ENCODE results near the gene MACF1. TPM values are rescaled to one million over a fixed set of nuclear protein-coding genes. Genes with fewer than 3 reads are reported as not detected.
"Not testable (repeated sequence)": the region's sequence is repeated elsewhere in the genome, so short reads cannot be mapped to it uniquely, and the experiment has no call there.

MACF1 gene
- total RNA-seq, 2 donors from 2014 or later: 434 to 605 TPM

- H3K27ac Mint-ChIP-seq: no peak overlapping the region
- H3K4me1 Mint-ChIP-seq: no peaks in the 10 kb centered on the region
- no peaks in the 10 kb centered on the region for H3K9me3 Mint-ChIP-seq
- no peak overlapping the region for H3K4me3 Mint-ChIP-seq
- ATAC-seq (replicated peaks): no peak
- H3K27me3 Mint-ChIP-seq: no peaks in the 10 kb centered on the region
- H3K36me3 Mint-ChIP-seq (ENCODE audit: low read depth): no peaks in the 10 kb centered on the region
These were observed 295.2 kb downstream of the MACF1 start for GRCh38 chr1:39499668-39500067.

GRCh38 chr1:39500862-39501389 is 296.4 kb downstream of the MACF1 start:
- Mint-ChIP-seq H3K9me3 (no peaks in the 10 kb centered on the region), H3K4me3 (no peak overlapping the region), H3K36me3 (ENCODE audit: low read depth) (no peaks in the 10 kb centered on the region), H3K27ac (no peak overlapping the region), H3K27me3 (no peaks in the 10 kb centered on the region), H3K4me1 (no peaks in the 10 kb centered on the region)
- ATAC-seq (replicated peaks): no peak

- Mint-ChIP-seq H3K4me3 (no peak overlapping the region), H3K9me3 (no peaks in the 10 kb centered on the region), H3K27me3 (no peaks in the 10 kb centered on the region), H3K27ac (no peak overlapping the region), H3K4me1 (no peaks in the 10 kb centered on the region), H3K36me3 (ENCODE audit: low read depth) (no peaks in the 10 kb centered on the region)
- no peak for ATAC-seq (replicated peaks)
These were observed 297.2 kb downstream of the MACF1 start for GRCh38 chr1:39501666-39502065.

- H3K4me1 Mint-ChIP-seq; H3K36me3 Mint-ChIP-seq (ENCODE audit: low read depth); H3K27me3 Mint-ChIP-seq; H3K4me3 Mint-ChIP-seq; H3K9me3 Mint-ChIP-seq; H3K27ac Mint-ChIP-seq; ATAC-seq (replicated peaks): not testable (repeated sequence)
These were observed 299.9 kb downstream of the MACF1 start for GRCh38 chr1:39504436-39504835.

GRCh38 chr1:39505289-39505688 is 300.8 kb downstream of the MACF1 start:
- ATAC-seq (replicated peaks): no peak
- Mint-ChIP-seq H3K9me3 (no peaks in the 10 kb centered on the region), H3K27ac (no peak overlapping the region), H3K4me1 (peaks cover 5% of the 10 kb centered on the region), H3K27me3 (no peaks in the 10 kb centered on the region), H3K4me3 (no peak overlapping the region), H3K36me3 (ENCODE audit: low read depth) (no peaks in the 10 kb centered on the region)

GRCh38 chr1:39507230-39507928 is 302.9 kb downstream of the MACF1 start:
- no peaks in the 10 kb centered on the region for H3K36me3 Mint-ChIP-seq (ENCODE audit: low read depth)
- no peak overlapping the region for H3K4me3 Mint-ChIP-seq
- H3K9me3 Mint-ChIP-seq: no peaks in the 10 kb centered on the region
- peaks cover 5% of the 10 kb centered on the region for H3K4me1 Mint-ChIP-seq
- no peaks in the 10 kb centered on the region for H3K27me3 Mint-ChIP-seq
- ATAC-seq (replicated peaks): no peak
- no peak overlapping the region for H3K27ac Mint-ChIP-seq

- no peaks in the 10 kb centered on the region for H3K9me3 Mint-ChIP-seq
- ATAC-seq (replicated peaks): no peak
- H3K27ac Mint-ChIP-seq: no peak overlapping the region
- no peaks in the 10 kb centered on the region for H3K27me3 Mint-ChIP-seq
- no peak overlapping the region for H3K4me3 Mint-ChIP-seq
- no peaks in the 10 kb centered on the region for H3K36me3 Mint-ChIP-seq (ENCODE audit: low read depth)
- peaks cover 5% of the 10 kb centered on the region for H3K4me1 Mint-ChIP-seq
These were observed 303.8 kb downstream of the MACF1 start for GRCh38 chr1:39508266-39508665.

- Mint-ChIP-seq H3K4me3 (peak overlapping the region; percentile 67), H3K4me1 (peaks cover 5% of the 10 kb centered on the region), H3K27ac (peak overlapping the region; percentile 67), H3K36me3 (ENCODE audit: low read depth) (no peaks in the 10 kb centered on the region), H3K27me3 (no peaks in the 10 kb centered on the region), H3K9me3 (no peaks in the 10 kb centered on the region)
- peak; percentile 29 for ATAC-seq (replicated peaks)
These were observed 304.4 kb downstream of the MACF1 start for GRCh38 chr1:39508857-39509305.

GRCh38 chr1:39509360-39510009 is 305.0 kb downstream of the MACF1 start:
- Mint-ChIP-seq H3K9me3 (no peaks in the 10 kb centered on the region), H3K4me1 (peaks cover 5% of the 10 kb centered on the region), H3K4me3 (peak overlapping the region; percentile 67), H3K36me3 (ENCODE audit: low read depth) (no peaks in the 10 kb centered on the region), H3K27ac (peak overlapping the region; percentile 67), H3K27me3 (no peaks in the 10 kb centered on the region)
- peak; percentile 64 for ATAC-seq (replicated peaks)

- H3K27me3 Mint-ChIP-seq; H3K4me1 Mint-ChIP-seq; H3K36me3 Mint-ChIP-seq (ENCODE audit: low read depth); H3K4me3 Mint-ChIP-seq; ATAC-seq (replicated peaks); H3K27ac Mint-ChIP-seq; H3K9me3 Mint-ChIP-seq: not testable (repeated sequence)
These were observed 306.2 kb downstream of the MACF1 start for GRCh38 chr1:39510570-39511186.

- H3K4me1 Mint-ChIP-seq; H3K9me3 Mint-ChIP-seq; H3K36me3 Mint-ChIP-seq (ENCODE audit: low read depth); ATAC-seq (replicated peaks); H3K4me3 Mint-ChIP-seq; H3K27ac Mint-ChIP-seq; H3K27me3 Mint-ChIP-seq: not testable (repeated sequence)
These were observed 307.0 kb downstream of the MACF1 start for GRCh38 chr1:39511477-39511876.

- ATAC-seq (replicated peaks): peak; percentile 17
- not testable (repeated sequence) for H3K4me3 Mint-ChIP-seq; H3K36me3 Mint-ChIP-seq (ENCODE audit: low read depth); H3K27me3 Mint-ChIP-seq; H3K27ac Mint-ChIP-seq; H3K9me3 Mint-ChIP-seq; H3K4me1 Mint-ChIP-seq
These were observed 307.8 kb downstream of the MACF1 start for GRCh38 chr1:39512234-39512847.

- peak; percentile 56 for ATAC-seq (replicated peaks)
- H3K36me3 Mint-ChIP-seq (ENCODE audit: low read depth); H3K9me3 Mint-ChIP-seq; H3K27me3 Mint-ChIP-seq; H3K4me1 Mint-ChIP-seq; H3K4me3 Mint-ChIP-seq; H3K27ac Mint-ChIP-seq: not testable (repeated sequence)
These were observed 310.2 kb downstream of the MACF1 start for GRCh38 chr1:39514710-39515124.

- H3K4me1 Mint-ChIP-seq; H3K36me3 Mint-ChIP-seq (ENCODE audit: low read depth); H3K27ac Mint-ChIP-seq; H3K27me3 Mint-ChIP-seq; H3K9me3 Mint-ChIP-seq: not testable (repeated sequence)
- peak; percentile 50 for ATAC-seq (replicated peaks)
- H3K4me3 Mint-ChIP-seq: peak overlapping the region; percentile 62
These were observed 310.9 kb downstream of the MACF1 start for GRCh38 chr1:39515131-39516086.

Data from activated T-helper 17 cell treated with anti-CD3 and anti-CD28 coated beads, Interleukin-2, amount 50 U/mL, for 72 hours (primary cell).